B cell (primary cell): Measurements from ENCODE around the gene FHIT. TPM values are rescaled to one million over a fixed set of nuclear protein-coding genes. Genes with fewer than 3 reads are reported as not detected.

Experiments
- ATAC-seq: fragments of 200-7000 bp; cut with Tn5 transposase; one replicate; pipeline ENCODE4 v1.10.0; 2021; ENCODE audit warnings: low read depth, mild to moderate bottlenecking, moderate number of reproducible peaks, moderate library complexity
- CTCF ChIA-PET: fragments of 350-600 bp; sonication (Branson Sonifier 250); formaldehyde crosslinking; loops from one replicate; lab custom pipeline; 2021; ENCODE audit warnings: antibody characterized with exemption, inconsistent platforms; lab: Charles Lee
- POLR2A ChIA-PET: fragments of 350-600 bp; sonication (Branson Sonifier 250); formaldehyde crosslinking; loops from one replicate; lab custom pipeline; 2021; ENCODE audit warnings: antibody characterized with exemption; lab: Charles Lee
- DNase-seq: peaks from one replicate; pipeline ENCODE4 v3.0.0; 2013
- H2AFZ ChIP-seq: 2 replicates; pipeline ENCODE4 v1.6.1; 2012; ENCODE audit warnings: mild to moderate bottlenecking, low read depth, low read length; ENCODE audit not compliant: insufficient read depth, poor library complexity, severe bottlenecking
- H3K27ac ChIP-seq, 2 donors: 1 replicate in 1 of 2; 2 replicates in 1 of 2; pipeline ENCODE4 v1.5.1; 2012 to 2013; ENCODE audit warnings: low read length in 2 of 2, mild to moderate bottlenecking in 2 of 2, moderate library complexity in 1 of 2
- H3K27me3 ChIP-seq, 4 experiments: fragments of 200-600 bp in 1 of 4; sonication (generic) in 1 of 4; replicated peaks in 1 of 4; 1 replicate in 2 of 4; 2 replicates in 2 of 4; pipeline versions ENCODE4 v1.6.1 to v1.7.0; 2013 to 2016; ENCODE audit warnings: low read length in 3 of 4, mild to moderate bottlenecking in 2 of 4, mixed read lengths in 1 of 4, moderate library complexity in 1 of 4; ENCODE audit not compliant: insufficient read depth in 4 of 4, control insufficient read depth in 3 of 4; ENCODE audit errors: control extremely low read depth in 1 of 4
- H3K36me3 ChIP-seq, 2 experiments: replicated peaks in 1 of 2; 1 replicate in 1 of 2; 2 replicates in 1 of 2; pipeline versions ENCODE4 v1.6.1 to v1.7.1; 2013; ENCODE audit warnings: low read length in 1 of 2; ENCODE audit not compliant: insufficient read depth in 2 of 2, control insufficient read depth in 1 of 2; ENCODE audit errors: control extremely low read depth in 1 of 2, extremely low read depth in 1 of 2
- H3K4me1 ChIP-seq, 2 donors: fragments of 200-600 bp in 1 of 2; sonication (generic) in 1 of 2; 1 replicate in 1 of 2; 2 replicates in 1 of 2; pipeline versions ENCODE4 v1.5.1 to v1.6.1; 2013 to 2017; ENCODE audit warnings: low read length in 2 of 2; ENCODE audit not compliant: control insufficient read depth in 2 of 2, insufficient read depth in 2 of 2
- H3K4me2 ChIP-seq: replicated peaks from 2 replicates; pipeline ENCODE3; 2012; ENCODE audit warnings: mild to moderate bottlenecking, low read depth, low read length; ENCODE audit not compliant: poor library complexity, severe bottlenecking
- H3K4me3 ChIP-seq, 5 experiments: fragments of 200-600 bp in 1 of 5; sonication (generic) in 1 of 5; 1 replicate in 3 of 5; 2 replicates in 2 of 5; pipeline versions ENCODE4 v1.5.1 to v1.7.0; 2011 to 2016; ENCODE audit warnings: low read length in 4 of 5, mild to moderate bottlenecking in 4 of 5, low read depth in 2 of 5, control low read depth in 1 of 5, moderate library complexity in 1 of 5; ENCODE audit not compliant: insufficient read depth in 1 of 5; ENCODE audit errors: control extremely low read depth in 1 of 5, extremely low read depth in 1 of 5
- H3K79me2 ChIP-seq: fragments of 200-600 bp; sonication (generic); one replicate; pipeline ENCODE4 v1.6.0; 2016; ENCODE audit warnings: low read length; ENCODE audit not compliant: control insufficient read depth, insufficient read depth
- H3K9ac ChIP-seq: fragments of 200-600 bp; sonication (generic); 2 replicates; pipeline ENCODE4 v1.6.1; 2017; ENCODE audit warnings: mild to moderate bottlenecking, low read length, moderate library complexity
- H3K9me3 ChIP-seq, 3 donors: one replicate each; pipeline versions ENCODE4 v1.6.1 to v1.7.1; 2013; ENCODE audit warnings: low read length in 2 of 3; ENCODE audit not compliant: control insufficient read depth in 2 of 3, insufficient read depth in 1 of 3; ENCODE audit errors: control extremely low read depth in 1 of 3
- H4K20me1 ChIP-seq: 2 replicates; pipeline ENCODE4 v1.6.0; 2012; ENCODE audit warnings: mild to moderate bottlenecking, low read length; ENCODE audit not compliant: insufficient read depth, control insufficient read depth, poor library complexity, severe bottlenecking
- H3K27ac Mint-ChIP-seq: one replicate; pipeline ENCODE4 v1.8.0; 2021; ENCODE audit warnings: mixed read lengths
- H3K27me3 Mint-ChIP-seq: one replicate; pipeline ENCODE4 v1.8.0; 2021; ENCODE audit warnings: mixed read lengths
- H3K4me1 Mint-ChIP-seq: one replicate; pipeline ENCODE4 v1.8.0; 2021; ENCODE audit warnings: mixed read lengths
- H3K4me3 Mint-ChIP-seq: one replicate; pipeline ENCODE4 v1.8.0; 2021; ENCODE audit warnings: mixed read lengths
- H3K9me3 Mint-ChIP-seq: one replicate; pipeline ENCODE4 v1.8.0; 2022; ENCODE audit warnings: mixed read lengths; ENCODE audit not compliant: insufficient read depth
- EZH2 ChIP-seq: IDR thresholded peaks from 2 replicates; pipeline ENCODE4 v1.6.1; 2012; ENCODE audit warnings: borderline replicate concordance, low read depth, mild to moderate bottlenecking, moderate library complexity, low read length; ENCODE audit not compliant: insufficient read depth, poor library complexity, severe bottlenecking
- WGBS: methylation state at CpG from one replicate; pipeline ENCODE4 v1.1.5; 2013; ENCODE audit warnings: missing lambda C conversion rate; ENCODE audit not compliant: insufficient coverage; 5-methylcytosine and 5-hydroxymethylcytosine counted together
- intact Hi-C: fragments of 100-400 bp; cut with micrococcal nuclease; formaldehyde crosslinking; loops from one replicate; pipeline ENCODE4 v1.10.0; 2022
- polyA plus RNA-seq: library from polyadenylated mRNA; depleted of rRNA; stranded (reverse); fragments of >200 nt; gene quantifications from 2 replicates; pipeline ENCODE4 v1.2.3, GENCODE V29; 2012
- total RNA-seq, 2 donors: library from RNA; stranded (reverse); fragments of 120-200 nt in 1 of 2; gene quantifications; 1 replicate in 1 of 2; 2 replicates in 1 of 2; pipeline versions ENCODE4 v1.2.3 to v1.2.4, GENCODE V29; 2013 to 2022
- TF ChIP-seq, protein P1 (sequence below): fragments of 200-600 bp; IDR thresholded peaks from one replicate; pipeline ENCODE4 v1.8.0; 2022; ENCODE audit warnings: antibody characterized with exemption, mild to moderate bottlenecking

The FHIT gene
- total and polyA plus RNA-seq, 2 donors (not counting 1 experiment from before 2014, with no cell fraction given) = 1.7 to 7.8 TPM

DNA sequence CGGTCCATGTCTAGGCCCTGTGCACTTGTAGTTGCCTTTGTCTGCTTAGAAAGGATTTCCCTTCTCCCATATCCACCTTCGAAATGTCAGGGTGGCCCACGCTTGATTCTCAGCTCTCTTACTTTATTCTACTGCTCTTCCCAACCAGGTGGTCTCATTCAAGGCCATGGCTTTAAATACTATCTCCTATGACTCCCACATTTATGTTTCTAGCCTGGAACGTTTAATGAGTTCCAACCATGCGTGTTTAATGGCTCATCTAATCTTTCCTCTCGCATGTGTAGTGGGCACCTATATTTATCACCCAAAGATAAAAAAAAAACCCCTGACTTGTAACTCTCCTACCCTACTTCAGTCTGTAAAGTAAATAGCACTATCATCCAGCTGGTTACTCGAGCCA lies 1474.2 kb downstream of the FHIT start:
- no peaks in the 10 kb centered on the region for H3K27me3 ChIP-seq
- Mint-ChIP-seq H3K27ac (no peak overlapping the region), H3K27me3 (no peaks in the 10 kb centered on the region), H3K4me1 (peaks cover 33% of the 10 kb centered on the region), H3K9me3 (no peaks in the 10 kb centered on the region), H3K4me3 (no peak overlapping the region)
- no peak overlapping the region for H3K27ac ChIP-seq
- H3K79me2 ChIP-seq = no peaks in the 10 kb centered on the region
- no peak for TF ChIP-seq EZH2
- TF ChIP-seq, protein P1, sequence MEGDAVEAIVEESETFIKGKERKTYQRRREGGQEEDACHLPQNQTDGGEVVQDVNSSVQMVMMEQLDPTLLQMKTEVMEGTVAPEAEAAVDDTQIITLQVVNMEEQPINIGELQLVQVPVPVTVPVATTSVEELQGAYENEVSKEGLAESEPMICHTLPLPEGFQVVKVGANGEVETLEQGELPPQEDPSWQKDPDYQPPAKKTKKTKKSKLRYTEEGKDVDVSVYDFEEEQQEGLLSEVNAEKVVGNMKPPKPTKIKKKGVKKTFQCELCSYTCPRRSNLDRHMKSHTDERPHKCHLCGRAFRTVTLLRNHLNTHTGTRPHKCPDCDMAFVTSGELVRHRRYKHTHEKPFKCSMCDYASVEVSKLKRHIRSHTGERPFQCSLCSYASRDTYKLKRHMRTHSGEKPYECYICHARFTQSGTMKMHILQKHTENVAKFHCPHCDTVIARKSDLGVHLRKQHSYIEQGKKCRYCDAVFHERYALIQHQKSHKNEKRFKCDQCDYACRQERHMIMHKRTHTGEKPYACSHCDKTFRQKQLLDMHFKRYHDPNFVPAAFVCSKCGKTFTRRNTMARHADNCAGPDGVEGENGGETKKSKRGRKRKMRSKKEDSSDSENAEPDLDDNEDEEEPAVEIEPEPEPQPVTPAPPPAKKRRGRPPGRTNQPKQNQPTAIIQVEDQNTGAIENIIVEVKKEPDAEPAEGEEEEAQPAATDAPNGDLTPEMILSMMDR = no peak
- ATAC-seq (no peak), DNase-seq (no peak)
- no peaks in the 10 kb centered on the region for H4K20me1 ChIP-seq
- H3K4me3 ChIP-seq = no peak overlapping the region
- ChIA-PET POLR2A (no interaction called here), CTCF (interaction anchor here (0.6 kb wide), 1 partner anchor 40 kb away, joined by 3 read pairs; no protein-coding TSS in a partner anchor)
- H3K9ac ChIP-seq = no peak overlapping the region
- H3K9me3 ChIP-seq = no peaks in the 10 kb centered on the region
- peak overlapping the region; percentile 50 for H2AFZ ChIP-seq
- intact Hi-C loops = no loop called here
- H3K4me2 ChIP-seq = peak overlapping the region; percentile 7
- 77% methylated on average over 7 of the region's 7 CpGs for WGBS
- no peaks in the 10 kb centered on the region for H3K36me3 ChIP-seq
- peaks cover 26 to 30% of the 10 kb centered on the region in 2 donors for H3K4me1 ChIP-seq

DNA sequence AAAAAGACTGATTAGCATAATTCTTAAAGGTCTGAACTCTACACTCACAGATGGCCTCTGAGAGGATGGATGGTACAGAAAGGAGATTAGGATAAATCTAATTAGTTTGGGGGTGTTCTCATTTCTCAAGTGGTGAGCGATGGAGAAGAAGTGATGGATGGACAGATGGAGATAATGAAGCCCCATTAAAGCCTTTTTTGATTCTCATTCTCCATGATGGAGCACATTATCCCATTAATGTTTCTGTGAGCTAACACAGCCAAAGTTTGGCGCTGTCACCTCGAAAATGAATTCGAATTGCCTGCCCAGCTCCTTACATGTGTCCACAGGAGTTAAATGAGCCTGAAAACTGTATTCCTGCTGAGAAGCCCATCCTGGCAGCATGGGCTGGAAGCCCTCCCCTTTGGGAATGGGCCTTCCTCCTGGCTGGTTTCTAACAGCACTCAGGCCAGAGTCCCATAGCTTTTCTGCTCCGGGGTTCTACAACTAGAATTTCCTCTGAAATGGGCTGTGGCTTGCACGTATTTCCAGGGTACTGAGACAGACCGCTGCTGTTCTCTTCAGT lies 1475.4 kb downstream of the FHIT start:
- ChIA-PET POLR2A (no interaction called here), CTCF (interaction anchor here (1.2 kb wide), 1 partner anchor 82 kb away, joined by 4 read pairs; no protein-coding TSS in a partner anchor)
- ATAC-seq = no peak
- Mint-ChIP-seq H3K9me3 (no peaks in the 10 kb centered on the region), H3K27ac (no peak overlapping the region), H3K4me1 (peaks cover 37% of the 10 kb centered on the region), H3K4me3 (no peak overlapping the region), H3K27me3 (no peaks in the 10 kb centered on the region)
- WGBS = 91% methylated on average over 6 of the region's 7 CpGs
- Histone ChIP-seq H3K4me1 (peaks cover 31 to 34% of the 10 kb centered on the region in 2 donors), H3K27ac (no peak overlapping the region), H3K9ac (no peak overlapping the region), H3K79me2 (no peaks in the 10 kb centered on the region), H3K27me3 (no peaks in the 10 kb centered on the region), H3K9me3 (no peaks in the 10 kb centered on the region), H2AFZ (no peak overlapping the region), H4K20me1 (no peaks in the 10 kb centered on the region), H3K36me3 (no peaks in the 10 kb centered on the region), H3K4me3 (no peak overlapping the region), H3K4me2 (no peak overlapping the region)
- no peak for TF ChIP-seq EZH2
- TF ChIP-seq, protein P1 = no peak
- intact Hi-C loops = no loop called here
- no peak for DNase-seq
